ENCODE data around the gene DGKG.

The DGKG gene

DNA sequence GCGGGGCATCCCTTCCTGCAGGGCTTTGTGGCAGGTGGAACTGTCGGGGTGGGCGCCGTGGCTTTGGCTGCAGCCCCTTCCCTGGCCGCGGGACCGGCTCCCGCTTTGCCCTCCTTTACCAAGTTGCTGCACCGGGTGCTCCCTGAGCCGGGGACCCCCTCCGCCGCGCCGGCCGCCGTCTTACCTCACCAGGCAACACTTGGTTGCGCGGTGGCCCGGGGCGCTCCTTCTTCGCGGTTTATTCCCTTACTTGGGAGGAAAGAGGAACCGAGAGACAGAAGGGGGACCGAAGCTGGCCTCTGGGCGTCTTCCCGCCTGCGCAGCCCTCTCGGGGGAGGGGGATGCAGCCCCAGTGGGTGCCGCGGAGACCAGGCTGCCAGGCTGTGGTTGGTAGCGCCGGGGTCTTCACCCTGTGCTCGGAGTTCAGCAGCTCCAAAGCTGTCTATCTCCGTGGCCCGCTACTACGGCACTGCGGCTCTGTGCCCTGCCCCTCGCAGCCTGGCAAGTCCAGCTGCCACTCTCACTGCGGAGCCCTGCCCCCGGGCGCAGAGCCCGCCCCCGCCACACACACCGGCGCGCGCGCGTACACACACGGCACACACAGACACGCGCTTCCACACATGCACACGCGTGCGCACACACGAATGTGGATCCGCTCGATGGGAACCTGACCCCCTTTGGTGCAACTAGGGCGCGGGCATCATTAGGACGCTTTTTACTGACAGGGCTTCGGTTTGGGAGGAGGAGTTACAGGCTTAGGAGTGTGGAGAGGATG, at the start of gene DGKG:
DGKG (minus strand) TSS at position 473 of the 775 bp plus-strand sequence. CDS start 41,775 bp downstream, outside the sequence.
- DNase-seq (ENCODE audit: low spot score) = no peak

DNA sequence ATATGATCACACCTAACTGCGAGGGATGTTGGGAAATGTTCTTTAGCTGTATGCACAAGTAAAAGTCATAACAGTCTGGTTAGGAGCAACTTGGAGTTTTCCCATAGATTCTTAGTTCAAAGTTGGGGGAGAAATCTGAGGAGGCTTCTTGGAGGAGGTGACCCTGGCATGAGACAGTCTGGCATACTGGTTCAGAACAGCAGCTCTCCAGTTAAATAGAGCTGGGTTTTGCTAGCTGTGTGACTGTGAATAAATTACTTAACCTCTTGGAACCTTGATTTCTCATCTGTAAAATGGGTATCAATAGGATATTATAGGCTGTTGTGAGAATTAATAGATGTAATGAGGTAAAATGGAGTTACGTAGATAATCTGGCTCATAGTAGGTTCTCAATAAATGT, 49.1 kb upstream of the DGKG start:
- no peak for DNase-seq (ENCODE audit: low spot score)

DNA sequence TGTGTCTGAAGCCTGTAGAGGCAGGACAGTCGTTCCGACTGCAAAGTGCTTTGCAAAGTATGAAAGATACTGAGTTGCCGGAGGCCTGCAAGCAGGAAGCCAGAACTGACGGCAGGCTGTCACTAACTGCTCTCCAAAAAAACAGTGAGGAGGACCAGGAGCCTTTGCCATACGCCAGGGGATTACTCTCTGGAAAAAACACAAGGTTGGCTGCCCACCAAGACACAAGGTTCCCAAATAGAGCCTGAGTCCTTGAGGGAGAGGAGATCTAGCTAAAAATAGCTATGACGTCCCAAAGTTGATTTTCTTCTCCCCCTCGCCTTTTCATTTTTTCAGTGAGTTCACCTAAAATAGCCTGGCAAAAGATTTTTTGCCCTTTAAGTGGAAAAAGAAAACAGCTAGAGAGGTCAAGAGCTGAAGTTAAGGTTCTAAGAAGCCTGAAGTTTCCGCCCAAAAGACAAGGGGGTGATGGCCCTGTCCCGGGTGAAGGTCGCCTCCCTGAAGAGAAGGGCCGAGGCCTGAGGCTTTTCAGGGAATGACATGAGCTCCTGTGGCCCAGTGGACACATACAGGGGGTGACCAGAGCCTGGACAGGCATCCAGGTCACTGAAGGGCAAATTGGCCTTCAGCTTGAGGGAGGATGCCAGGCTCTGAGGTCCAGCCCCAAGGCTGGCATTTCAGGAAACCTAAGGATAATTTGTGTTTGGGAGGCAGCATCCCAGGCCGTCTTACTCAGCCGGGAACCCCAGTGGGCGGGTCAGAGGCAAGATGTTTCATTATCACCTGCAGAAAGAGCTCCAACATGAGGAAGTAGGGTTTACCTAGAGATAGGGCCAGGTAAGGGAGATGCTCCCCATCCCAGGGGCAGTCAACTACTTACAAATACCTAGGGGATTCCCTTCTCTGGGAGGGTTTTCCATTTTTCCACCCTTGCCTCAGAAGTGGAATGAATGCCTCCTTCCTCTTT, 44.9 kb upstream of the DGKG start:
- DNase-seq (ENCODE audit: low spot score) = no peak

DNA sequence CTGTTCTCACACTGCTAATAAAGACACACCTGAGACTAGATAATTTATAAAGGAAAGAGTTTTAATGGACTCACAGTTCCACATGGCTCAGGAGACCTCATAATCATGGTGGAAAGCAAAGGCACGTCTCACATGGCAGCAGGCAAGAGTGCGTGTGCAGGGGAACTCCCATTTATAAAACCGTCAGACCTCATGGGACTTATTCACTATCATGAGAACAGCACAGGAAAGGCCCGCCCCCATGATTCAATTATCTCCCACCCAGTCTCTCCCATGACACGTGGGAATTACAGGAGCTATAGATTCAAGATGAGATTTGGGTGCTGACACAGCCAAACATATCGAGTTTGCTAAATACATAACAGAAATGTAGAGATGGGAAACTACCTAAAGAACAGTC, 39.5 kb upstream of the DGKG start:
- no peak for DNase-seq (ENCODE audit: low spot score)

DNA sequence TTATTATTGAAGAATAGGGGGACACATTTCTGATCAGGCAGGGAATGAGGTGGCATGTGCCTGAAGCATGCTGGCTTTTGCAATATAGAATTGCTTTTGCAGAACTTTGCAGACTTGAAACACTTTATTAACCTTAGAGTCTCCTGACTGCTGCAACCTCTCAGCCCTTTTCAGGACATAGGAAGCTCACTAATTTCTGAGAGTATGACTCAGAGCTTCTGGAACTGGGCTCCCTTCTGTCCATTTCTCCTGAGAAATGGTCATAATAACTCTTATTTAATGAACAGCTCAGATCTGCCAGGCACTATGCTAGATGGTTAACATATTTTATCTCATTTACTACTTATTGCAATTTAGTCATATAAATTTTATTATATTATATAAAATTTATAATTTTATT, 38.6 kb upstream of the DGKG start:
- DNase-seq (ENCODE audit: low spot score) = no peak

DNA sequence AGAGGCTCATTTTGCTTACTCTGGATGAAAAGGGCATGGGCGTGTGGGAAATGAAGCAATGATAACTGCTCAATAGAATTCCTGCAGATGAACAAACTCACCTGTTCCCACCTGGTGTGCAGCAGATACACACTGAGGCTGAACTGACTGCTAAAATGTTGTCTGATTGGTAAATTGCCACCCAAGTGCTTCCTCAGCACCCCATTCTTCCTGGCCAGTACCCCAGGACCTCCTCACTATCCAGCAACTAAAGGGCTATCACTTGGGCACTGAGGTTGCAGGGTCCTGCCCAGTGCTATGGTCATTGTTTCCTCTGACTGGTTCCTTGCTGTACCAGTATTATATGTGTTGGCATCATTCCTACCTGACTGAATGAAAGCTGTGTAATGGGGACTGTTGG, 38.0 kb upstream of the DGKG start:
- no peak for DNase-seq (ENCODE audit: low spot score)

DNA sequence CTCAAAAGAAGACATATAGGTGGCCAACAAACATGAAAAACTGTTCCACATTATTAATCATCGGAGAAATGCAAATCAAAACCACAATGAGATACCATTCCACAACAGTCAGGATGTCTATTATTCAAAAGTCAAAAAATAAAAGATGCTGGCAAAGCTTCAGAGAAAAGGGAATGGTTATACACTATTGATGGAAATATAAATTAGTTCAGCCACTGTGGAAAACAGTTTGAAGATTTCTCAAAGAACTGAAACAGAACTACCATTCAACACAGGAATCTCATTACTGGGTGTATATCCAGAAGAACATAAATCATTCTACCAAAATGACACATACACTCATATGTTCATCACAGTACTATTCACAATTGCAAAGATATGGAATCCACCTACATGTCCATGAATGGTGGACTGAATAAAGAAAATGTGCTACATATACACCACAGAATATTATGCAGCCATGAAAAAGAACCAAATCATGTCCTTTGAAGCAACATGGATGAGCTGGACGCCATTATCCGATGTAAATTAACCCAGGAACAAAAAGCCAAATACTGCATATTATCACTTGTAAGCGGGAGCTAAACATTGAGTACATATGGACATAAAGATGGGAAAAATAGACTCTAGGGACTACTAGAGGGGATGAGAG, 32.7 kb upstream of the DGKG start:
- DNase-seq (ENCODE audit: low spot score) = no peak

DNA sequence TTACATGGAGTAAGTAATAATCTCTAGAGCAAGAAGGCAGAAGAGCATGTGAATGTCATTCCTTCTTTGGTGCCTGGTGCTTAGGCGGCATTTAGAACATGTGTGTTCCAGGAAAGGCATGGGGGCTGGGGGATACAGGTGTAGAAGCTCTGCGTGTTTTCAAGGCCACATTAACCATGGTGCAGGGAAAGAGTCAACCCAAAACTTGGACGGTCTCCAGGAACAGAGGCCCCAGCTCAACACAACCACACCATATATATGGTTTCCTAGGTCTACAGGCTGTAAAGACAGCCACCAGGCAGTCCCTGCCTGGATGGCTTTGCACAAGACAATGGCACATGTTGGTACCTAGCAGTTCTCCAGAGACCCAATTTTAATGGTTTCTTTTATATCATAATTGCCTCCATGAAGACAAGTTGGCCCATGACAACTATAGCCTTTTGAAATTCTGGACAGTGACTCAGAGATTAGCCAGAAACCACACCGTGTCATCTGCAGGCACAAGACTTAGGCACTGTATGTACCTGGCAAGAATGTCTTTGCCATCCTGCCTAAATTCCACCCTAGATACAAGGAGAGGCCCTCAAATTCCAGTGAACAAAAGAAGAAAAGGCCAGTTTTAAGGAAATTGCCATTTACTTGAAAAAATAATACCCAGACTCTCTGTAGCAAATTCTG, 25.0 kb upstream of the DGKG start:
- DNase-seq (ENCODE audit: low spot score) = no peak

DNA sequence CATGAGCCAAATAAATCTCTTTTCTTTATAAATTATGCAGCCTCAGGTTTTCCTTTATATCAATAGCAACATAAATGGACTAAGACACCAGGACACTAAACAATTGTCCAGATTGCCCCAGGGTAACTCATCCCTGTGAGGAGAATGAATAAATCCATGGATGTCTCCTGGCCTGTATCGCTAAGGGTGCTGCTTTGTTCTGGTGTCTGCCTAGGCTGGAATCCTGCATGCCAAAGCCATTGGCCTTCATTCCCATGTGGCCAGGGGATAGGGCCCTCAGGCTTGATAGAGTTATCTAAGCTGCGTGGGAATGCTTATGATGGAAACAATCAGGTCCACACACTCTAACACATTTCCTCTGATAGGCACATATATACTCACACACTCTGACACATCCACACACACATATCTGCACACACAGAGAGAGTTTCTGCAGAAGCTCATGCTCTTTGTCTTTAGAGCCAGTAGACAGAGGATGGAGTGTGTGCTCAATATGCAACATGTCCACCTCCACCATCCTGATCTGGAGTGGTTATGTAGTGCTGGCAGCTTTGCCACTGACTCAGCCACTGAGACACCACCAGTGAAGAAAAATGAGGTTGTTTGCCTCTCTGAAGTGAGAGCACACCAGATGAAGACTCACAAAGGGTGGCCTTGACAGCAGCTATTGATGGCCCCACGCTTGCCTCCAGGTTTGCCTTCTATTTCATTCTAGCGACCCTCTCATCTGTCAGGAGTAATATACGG, 24.0 kb upstream of the DGKG start:
- DNase-seq (ENCODE audit: low spot score) = no peak

DNA sequence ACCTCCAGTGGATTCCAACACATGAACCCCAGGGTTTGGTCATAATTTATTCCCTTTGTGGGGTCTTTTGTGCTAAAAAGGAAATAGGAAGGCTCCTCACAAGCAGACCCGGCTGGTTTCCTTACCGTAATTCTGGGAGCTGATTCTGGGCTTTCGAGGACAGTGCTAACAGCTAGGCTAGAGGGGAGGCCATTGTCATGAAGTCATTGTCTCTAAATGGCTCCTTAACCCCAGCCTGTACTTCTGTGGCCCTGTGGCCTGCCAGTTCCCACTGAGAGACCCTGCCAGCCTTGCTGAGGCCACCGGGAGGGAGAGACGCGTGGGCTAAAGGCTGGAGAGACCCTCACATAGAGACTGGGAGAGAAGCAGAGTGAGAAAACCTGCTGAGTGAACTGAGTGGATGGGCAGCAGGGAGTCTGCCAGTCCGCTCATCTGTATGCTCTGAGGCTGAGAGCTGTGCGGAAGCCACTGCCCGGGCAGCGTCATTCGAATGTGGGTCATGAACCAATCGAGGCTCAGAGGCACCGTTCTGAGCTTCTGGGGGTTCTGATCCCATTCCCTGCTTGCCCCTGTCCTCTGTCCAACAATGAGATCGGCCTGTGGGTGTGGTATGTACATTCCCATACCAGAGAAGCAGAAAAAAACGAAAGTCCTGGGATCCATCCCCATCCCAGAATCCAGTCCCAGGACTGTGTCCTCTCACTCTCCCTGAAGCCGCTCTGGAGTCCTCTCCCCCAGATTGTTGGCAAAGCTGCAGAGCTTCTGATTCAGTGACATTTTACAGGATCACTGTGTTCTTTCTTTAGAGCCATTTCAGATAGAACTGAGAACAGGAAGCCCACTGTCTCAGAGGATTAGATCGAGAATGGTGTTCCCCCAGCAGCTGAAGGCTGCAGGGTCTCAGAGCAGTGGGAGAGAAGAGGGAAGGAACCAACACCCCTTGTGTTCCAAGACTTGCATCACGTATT, 21.3 kb upstream of the DGKG start:
- no peak for DNase-seq (ENCODE audit: low spot score)

DNA sequence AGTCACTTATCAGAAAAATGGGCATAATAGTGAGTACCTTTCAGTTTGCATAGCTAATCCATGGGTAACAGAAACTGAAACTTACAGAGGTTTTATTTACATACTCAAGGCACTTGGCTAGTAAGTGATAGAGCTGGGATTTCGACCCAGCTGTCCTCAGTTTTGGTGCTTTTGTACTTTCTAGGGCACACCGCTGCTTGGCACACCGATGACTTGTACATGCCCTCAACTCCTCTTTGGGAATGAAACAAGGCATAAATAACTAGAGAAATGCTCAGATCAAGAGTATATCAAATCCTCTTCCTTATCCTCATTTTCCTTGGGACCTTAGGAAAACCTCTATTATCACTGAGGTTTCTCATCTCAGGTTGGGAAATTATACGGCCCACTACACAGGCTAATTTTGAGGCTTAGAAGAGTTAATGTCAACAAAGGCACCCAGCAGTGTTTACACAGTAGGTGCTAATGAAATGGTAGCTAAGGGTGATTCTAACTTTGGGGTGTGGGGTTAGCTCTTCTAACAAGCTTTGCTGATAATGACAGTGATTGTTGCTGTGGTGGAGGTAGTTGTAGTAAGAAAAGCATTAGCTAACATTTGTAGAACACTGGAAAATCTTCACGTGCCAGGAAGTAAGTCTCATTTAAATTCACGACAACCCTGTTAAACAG, 20.3 kb upstream of the DGKG start:
- no peak for DNase-seq (ENCODE audit: low spot score)

DNA sequence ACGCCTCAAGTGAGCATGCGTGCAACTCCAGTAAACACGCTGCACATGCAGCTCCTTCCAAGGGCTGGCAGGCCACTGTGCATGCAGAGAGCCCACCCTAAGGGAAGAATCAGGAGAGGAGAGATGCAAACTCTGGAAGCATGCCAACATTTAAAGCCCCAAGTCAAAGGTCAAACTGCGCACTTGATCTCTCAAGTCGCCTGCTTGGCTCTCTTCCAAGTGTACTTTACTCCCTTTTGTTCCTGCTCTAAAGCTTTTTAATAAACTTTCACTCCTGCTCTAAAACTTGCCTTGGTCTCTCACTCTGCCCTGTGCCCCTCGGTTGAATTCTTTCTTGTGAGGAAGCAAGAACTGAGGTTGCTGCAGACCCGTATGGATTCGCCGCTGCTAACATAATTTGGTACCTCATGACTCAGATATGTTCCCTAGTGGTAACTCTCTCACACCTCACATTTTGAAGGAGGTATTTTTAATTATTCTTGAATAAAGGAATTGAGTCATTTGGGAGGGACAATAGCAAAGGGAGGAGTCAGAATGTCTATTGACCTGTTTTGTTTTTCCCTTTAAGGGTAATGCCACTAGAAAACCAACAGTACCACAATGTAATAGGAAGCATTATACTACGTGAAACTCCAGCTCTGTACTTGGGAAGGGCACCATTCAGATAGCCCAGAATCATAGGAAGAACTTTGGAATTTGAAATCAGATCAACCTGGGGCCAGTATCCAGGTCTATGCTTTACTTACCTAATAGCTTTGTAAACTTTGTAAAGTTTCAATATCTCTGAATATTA, 19.6 kb upstream of the DGKG start:
- DNase-seq (ENCODE audit: low spot score) = no peak

DNA sequence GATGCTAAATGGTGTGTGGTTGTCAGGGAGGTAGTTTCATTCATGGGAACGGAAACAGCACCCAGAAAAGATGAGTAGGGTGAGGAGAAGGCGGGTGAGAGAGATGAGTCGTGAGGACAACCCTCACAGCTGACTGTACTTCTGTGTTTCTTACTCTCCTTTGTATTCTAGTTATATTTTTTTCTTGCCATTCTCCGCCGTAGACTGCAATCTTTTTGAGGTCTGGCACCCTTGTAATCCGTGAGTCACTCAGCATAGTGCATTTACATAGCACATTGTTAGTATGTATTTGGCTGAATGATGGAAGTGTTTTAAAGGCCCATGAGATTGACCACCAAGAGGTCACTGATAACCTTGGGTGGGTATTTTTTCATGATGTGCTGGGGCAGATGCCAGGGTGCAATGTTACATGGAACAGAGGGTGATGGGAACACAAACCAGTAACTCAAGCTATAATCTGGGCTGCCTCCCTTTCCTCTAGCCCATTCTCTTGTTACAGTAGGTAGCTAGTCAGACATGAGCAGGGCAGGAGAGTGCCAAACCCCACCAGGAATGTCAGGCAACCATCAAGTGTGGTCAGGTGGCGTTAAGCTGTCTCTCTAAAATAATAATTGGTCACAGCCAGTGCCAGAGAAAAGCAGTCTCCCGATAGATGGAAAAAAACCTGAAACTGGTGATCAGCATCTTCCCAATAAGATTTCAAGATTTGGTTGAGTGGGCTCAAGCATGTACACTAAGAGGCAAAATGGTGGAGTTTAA, 18.8 kb upstream of the DGKG start:
- no peak for DNase-seq (ENCODE audit: low spot score)

DNA sequence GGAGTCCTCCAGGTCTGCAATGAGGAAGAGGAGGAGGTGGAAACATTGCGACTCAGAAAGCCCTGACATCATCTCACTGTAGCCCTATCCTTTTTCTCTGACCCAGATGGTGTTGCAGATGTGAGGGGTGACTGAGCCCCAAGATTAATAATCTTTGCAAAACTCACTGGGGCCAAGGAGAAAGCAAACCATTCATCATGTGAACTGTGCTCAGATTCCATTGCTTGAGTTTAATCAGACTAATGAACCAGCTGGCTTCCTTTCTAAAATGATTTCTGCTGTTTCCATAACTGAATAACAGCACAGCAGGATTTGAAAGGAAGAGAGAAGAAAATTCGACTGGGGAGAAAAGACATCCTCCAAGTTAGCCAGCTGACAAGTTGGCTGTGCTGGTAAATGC, 13.4 kb upstream of the DGKG start:
- no peak for DNase-seq (ENCODE audit: low spot score)

DNA sequence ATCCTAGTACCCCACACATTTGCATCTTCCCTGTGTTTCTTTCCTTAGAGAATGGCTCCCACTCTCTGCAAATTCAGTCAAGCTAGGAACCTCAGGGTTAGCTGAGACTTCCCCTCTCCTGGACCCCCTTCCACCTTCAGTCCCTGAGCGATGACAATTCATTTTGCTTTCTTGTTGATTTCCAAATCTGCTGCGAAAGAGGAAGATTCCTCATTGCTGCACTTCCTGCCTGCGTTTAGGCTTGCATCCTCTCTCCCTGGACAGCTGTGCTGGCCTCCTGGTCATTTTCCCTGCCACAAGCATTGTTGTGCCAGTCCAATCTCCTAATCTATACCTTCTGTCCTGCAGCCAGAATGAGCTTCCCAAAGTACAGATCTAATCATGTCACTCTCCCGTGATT, 12.3 kb upstream of the DGKG start:
- no peak for DNase-seq (ENCODE audit: low spot score)

DNA sequence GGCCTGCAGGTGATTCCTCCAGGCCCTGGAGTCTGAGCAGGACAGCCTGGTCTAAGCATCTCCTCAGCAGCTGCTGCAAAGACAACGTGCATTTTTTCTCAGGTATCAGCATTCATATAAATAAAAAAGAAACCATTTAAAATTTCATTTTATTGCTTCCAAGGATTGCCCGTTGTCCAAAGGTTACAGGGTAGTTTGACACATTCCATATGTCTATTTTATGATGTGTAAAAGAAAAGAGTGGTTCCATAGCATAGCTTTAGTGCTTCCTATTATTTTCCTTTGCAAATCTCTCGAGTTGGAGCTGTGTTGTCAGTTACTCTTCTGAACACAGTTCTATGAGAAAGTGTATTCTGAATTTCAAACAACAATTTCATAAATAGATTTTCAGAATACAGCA, 7.2 kb upstream of the DGKG start:
- DNase-seq (ENCODE audit: low spot score) = no peak

DNA sequence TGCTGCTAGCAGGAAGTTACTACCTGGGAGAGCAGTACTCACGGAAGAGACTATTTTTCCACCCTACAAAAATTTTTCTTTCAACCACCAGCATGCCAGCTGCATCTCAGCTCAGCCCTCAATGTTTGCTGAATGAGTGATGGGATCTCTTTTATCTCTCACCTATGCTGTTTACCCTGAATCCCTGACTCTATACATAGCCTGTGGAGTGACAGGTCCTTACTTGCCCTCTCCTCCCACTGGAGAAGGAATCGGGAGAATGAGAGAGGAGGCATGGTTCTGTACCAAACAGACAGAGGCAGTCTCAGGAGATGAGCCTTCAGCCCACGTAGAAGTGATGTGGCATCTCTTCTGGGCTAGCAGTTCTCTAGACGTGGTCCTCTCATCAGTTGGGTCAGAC, 6.7 kb upstream of the DGKG start:
- no peak for DNase-seq (ENCODE audit: low spot score)

DNA sequence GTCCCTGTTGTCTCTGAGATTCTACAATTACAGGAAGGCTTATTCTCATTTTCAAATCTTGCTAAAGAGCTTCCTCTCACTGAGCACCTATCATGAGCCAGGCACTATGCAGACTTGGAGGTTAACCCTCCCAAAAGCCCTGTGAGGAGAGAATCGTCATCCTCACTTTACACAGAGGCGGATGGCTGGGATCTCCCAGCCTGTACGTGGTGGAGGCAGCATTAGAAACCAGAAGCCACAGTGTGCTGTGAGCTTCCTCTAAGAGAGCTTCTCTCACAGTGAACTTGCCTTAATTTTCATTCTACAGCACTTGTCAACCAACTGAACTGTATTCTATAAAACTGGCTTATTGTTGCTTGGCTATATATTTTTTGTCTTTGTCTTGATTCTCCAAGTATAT, 6.1 kb upstream of the DGKG start:
- DNase-seq (ENCODE audit: low spot score) = no peak
